H1 (cell line): ENCODE data around the gene IL1RL1. TPM values are rescaled to one million over a fixed set of nuclear protein-coding genes. Genes with fewer than 3 reads are reported as not detected.

ENCODE experiments used
- CTCF ChIA-PET: fragments of 300-600 bp; sonication (Branson Sonifier 250); formaldehyde crosslinking; loops from one replicate; lab custom pipeline; 2021; ENCODE audit not compliant: partially characterized antibody; lab: Charles Lee
- POLR2A ChIA-PET: fragments of 300-600 bp; sonication (Branson Sonifier 250); formaldehyde crosslinking; loops from one replicate; lab custom pipeline; 2021; ENCODE audit warnings: inconsistent platforms; ENCODE audit not compliant: partially characterized antibody; lab: Charles Lee
- DNase-seq, 2 experiments: peaks; one replicate each; pipeline versions ENCODE4 v3.0.0 to v3.0.0-alpha.2; 2010 to 2022; ENCODE audit warnings: low spot score in 2 of 2, low read depth in 1 of 2, mixed read lengths in 1 of 2
- FAIRE-seq: peaks from 2 replicates; lab custom pipeline; 2011; peaks lifted over from hg19 to GRCh38; lab: Jason Lieb, UNC
- H2AFZ ChIP-seq: 2 replicates; pipeline ENCODE4 v1.8.1; 2012; ENCODE audit warnings: low read length, inconsistent platforms
- H2AK5ac ChIP-seq: 2 replicates; pipeline ENCODE4 v1.6.1; 2013; ENCODE audit warnings: low read depth, low read length
- H2BK120ac ChIP-seq: replicated peaks from 2 replicates; pipeline ENCODE3; 2013; ENCODE audit warnings: low read depth, low read length, inconsistent platforms
- H2BK12ac ChIP-seq: 2 replicates; pipeline ENCODE4 v1.6.1; 2013; ENCODE audit warnings: low read depth, low read length
- H2BK15ac ChIP-seq: 2 replicates; pipeline ENCODE4 v1.6.1; 2013; ENCODE audit warnings: low read length
- H2BK20ac ChIP-seq: 2 replicates; pipeline ENCODE4 v1.6.1; 2013; ENCODE audit warnings: low read length
- H2BK5ac ChIP-seq: 2 replicates; pipeline ENCODE4 v1.6.1; 2013; ENCODE audit warnings: low read depth, low read length
- H3K14ac ChIP-seq: 2 replicates; pipeline ENCODE4 v1.6.1; 2013; ENCODE audit warnings: inconsistent platforms; ENCODE audit not compliant: insufficient read length
- H3K18ac ChIP-seq: 2 replicates; pipeline ENCODE4 v1.6.1; 2013; ENCODE audit warnings: low read length; ENCODE audit errors: extremely low read depth
- H3K23ac ChIP-seq: 2 replicates; pipeline ENCODE4 v1.6.1; 2013; ENCODE audit warnings: inconsistent platforms; ENCODE audit not compliant: insufficient read length
- H3K23me2 ChIP-seq: 2 replicates; pipeline ENCODE4 v1.6.1; 2013; ENCODE audit warnings: low read depth, low read length
- H3K27ac ChIP-seq: 2 replicates; pipeline ENCODE4 v1.6.1; 2011; ENCODE audit warnings: low read depth, low read length, inconsistent platforms
- H3K27me3 ChIP-seq, 4 experiments: replicated peaks in 1 of 4; 1 replicate in 1 of 4; 2 replicates in 3 of 4; pipeline versions ENCODE4 v1.6.1 to v1.8.1; 2011 to 2013; ENCODE audit warnings: low read length in 3 of 4, mild to moderate bottlenecking in 3 of 4, inconsistent platforms in 2 of 4, mixed read lengths in 2 of 4, moderate library complexity in 1 of 4; ENCODE audit not compliant: control insufficient read depth in 3 of 4, insufficient read depth in 3 of 4; ENCODE audit errors: extremely low read depth in 1 of 4
- H3K36me3 ChIP-seq, 4 experiments: 2 replicates each; pipeline versions ENCODE4 v1.6.1 to v1.8.1; 2011 to 2013; ENCODE audit warnings: mild to moderate bottlenecking in 4 of 4, low read length in 3 of 4, moderate library complexity in 2 of 4, control low read depth in 1 of 4, inconsistent platforms in 1 of 4; ENCODE audit not compliant: insufficient read depth in 4 of 4, control insufficient read depth in 2 of 4
- H3K4ac ChIP-seq: replicated peaks from 2 replicates; pipeline ENCODE3; 2013; ENCODE audit warnings: low read length, low read depth, mixed read lengths, inconsistent platforms; ENCODE audit not compliant: insufficient read length
- H3K4me1 ChIP-seq, 4 experiments: replicated peaks in 1 of 4; 1 replicate in 1 of 4; 2 replicates in 3 of 4; pipeline versions ENCODE4 v1.6.1 to v1.8.1; 2011 to 2013; ENCODE audit warnings: low read length in 3 of 4, inconsistent platforms in 2 of 4, mixed read lengths in 1 of 4; ENCODE audit not compliant: insufficient read depth in 4 of 4, control insufficient read depth in 3 of 4
- H3K4me2 ChIP-seq, 2 experiments: 2 replicates each; pipeline versions ENCODE4 v1.6.1 to v1.8.1; 2011 to 2013; ENCODE audit warnings: low read depth in 2 of 2, low read length in 2 of 2, control low read depth in 1 of 2, inconsistent platforms in 1 of 2, mild to moderate bottlenecking in 1 of 2; ENCODE audit not compliant: insufficient read depth in 1 of 2
- H3K4me3 ChIP-seq, 4 experiments: fragments of 200-600, 300-600 bp in 1 of 4; sonication (generic), shearing (Covaris generic), sonication (Bioruptor Twin) in 1 of 4; 2 replicates each; pipeline versions ENCODE4 v1.5.1 to v1.8.1; 2011 to 2016; ENCODE audit warnings: low read length in 4 of 4, low read depth in 3 of 4, control low read depth in 2 of 4, inconsistent platforms in 2 of 4, mild to moderate bottlenecking in 2 of 4, mixed read lengths in 1 of 4, moderate library complexity in 1 of 4; ENCODE audit not compliant: insufficient read depth in 2 of 4; ENCODE audit errors: extremely low read depth in 1 of 4
- H3K56ac ChIP-seq: replicated peaks from 2 replicates; pipeline ENCODE3; 2013; ENCODE audit warnings: low read depth, mild to moderate bottlenecking, mixed read lengths, low read length, inconsistent platforms; ENCODE audit not compliant: insufficient read length
- H3K79me1 ChIP-seq: 2 replicates; pipeline ENCODE4 v1.6.1; 2013; ENCODE audit warnings: low read depth, low read length, control low read depth
- H3K79me2 ChIP-seq, 2 experiments: 2 replicates each; pipeline versions ENCODE4 v1.6.1 to v1.8.1; 2012 to 2013; ENCODE audit warnings: low read length in 2 of 2, mild to moderate bottlenecking in 2 of 2, inconsistent platforms in 1 of 2; ENCODE audit not compliant: insufficient read depth in 2 of 2, control insufficient read depth in 1 of 2
- H3K9ac ChIP-seq, 4 experiments: replicated peaks in 1 of 4; 1 replicate in 1 of 4; 2 replicates in 3 of 4; pipeline versions ENCODE4 v1.6.1 to v1.8.1; 2011 to 2013; ENCODE audit warnings: low read depth in 3 of 4, low read length in 3 of 4, control low read depth in 2 of 4, mild to moderate bottlenecking in 2 of 4, moderate library complexity in 2 of 4, inconsistent platforms in 1 of 4; ENCODE audit errors: extremely low read depth in 1 of 4
- H3K9me3 ChIP-seq, 2 experiments: 2 replicates each; pipeline versions ENCODE4 v1.6.1 to v1.8.1; 2012 to 2013; ENCODE audit warnings: mild to moderate bottlenecking in 2 of 2, moderate library complexity in 2 of 2, control low read depth in 1 of 2, inconsistent platforms in 1 of 2, low read depth in 1 of 2, low read length in 1 of 2, mixed read lengths in 1 of 2; ENCODE audit not compliant: insufficient read depth in 2 of 2
- H4K20me1 ChIP-seq, 2 experiments: replicated peaks in 1 of 2; 2 replicates each; pipeline versions ENCODE3 to v1.8.1; 2011 to 2013; ENCODE audit warnings: inconsistent platforms in 2 of 2, low read length in 2 of 2, mild to moderate bottlenecking in 1 of 2; ENCODE audit not compliant: insufficient read depth in 2 of 2, control insufficient read depth in 1 of 2
- H4K5ac ChIP-seq: 2 replicates; pipeline ENCODE4 v1.6.1; 2013; ENCODE audit warnings: low read length, low read depth, mixed read lengths, inconsistent platforms; ENCODE audit not compliant: insufficient read length
- H4K8ac ChIP-seq: 2 replicates; pipeline ENCODE4 v1.8.0; 2013; ENCODE audit warnings: mild to moderate bottlenecking, moderate library complexity, low read length, inconsistent platforms; ENCODE audit not compliant: insufficient read depth; ENCODE audit errors: extremely low read depth
- H4K91ac ChIP-seq: replicated peaks from 2 replicates; pipeline ENCODE3; 2013; ENCODE audit warnings: low read length, mixed read lengths, inconsistent platforms; ENCODE audit not compliant: insufficient read length
- CBX8 ChIP-seq: fragments of 300-800, 300-1000 bp; sonication (generic); IDR thresholded peaks from 2 replicates; pipeline ENCODE4 v1.7.1; 2016; ENCODE audit warnings: low read depth, low read length, borderline replicate concordance
- EP300 ChIP-seq, 2 experiments: IDR thresholded peaks; 1 replicate in 1 of 2; 2 replicates in 1 of 2; pipeline ENCODE4 v1.6.1; 2011 to 2012; ENCODE audit warnings: low read depth in 2 of 2, low read length in 2 of 2, mild to moderate bottlenecking in 2 of 2, borderline replicate concordance in 1 of 2, inconsistent platforms in 1 of 2, moderate library complexity in 1 of 2
- GABPA ChIP-seq: IDR thresholded peaks from 2 replicates; pipeline ENCODE4 v1.6.1; 2011; ENCODE audit warnings: mild to moderate bottlenecking, low read length, moderate library complexity, borderline replicate concordance; ENCODE audit not compliant: insufficient read depth
- HDAC6 ChIP-seq: IDR thresholded peaks from one replicate; pipeline ENCODE4 v1.7.1; 2012; ENCODE audit warnings: low read depth, mild to moderate bottlenecking, inconsistent platforms, low read length, moderate library complexity
- JUN ChIP-seq: IDR thresholded peaks from 2 replicates; pipeline ENCODE4 v1.6.1; 2011; ENCODE audit warnings: low read depth, mild to moderate bottlenecking, improper control_type of control experiment, low read length
- JUND ChIP-seq: IDR thresholded peaks from 2 replicates; pipeline ENCODE4 v1.6.1; 2011; ENCODE audit warnings: mild to moderate bottlenecking, improper control_type of control experiment, low read length
- KDM4A ChIP-seq: IDR thresholded peaks from one replicate; pipeline ENCODE4 v1.7.1; 2012; ENCODE audit warnings: low read depth, mild to moderate bottlenecking, moderate library complexity, low read length, inconsistent platforms; ENCODE audit not compliant: severe bottlenecking
- MAFK ChIP-seq: IDR thresholded peaks from 2 replicates; pipeline ENCODE4 v1.6.1; 2012; ENCODE audit warnings: low read depth, mild to moderate bottlenecking, improper control_type of control experiment, low read length
- POLR2AphosphoS5 ChIP-seq: IDR thresholded peaks from 2 replicates; pipeline ENCODE4 v1.6.1; 2011; ENCODE audit warnings: low read depth, low read length
- POU5F1 ChIP-seq: IDR thresholded peaks from 2 replicates; pipeline ENCODE4 v1.6.1; 2011; ENCODE audit warnings: low read depth, mild to moderate bottlenecking, low read length, moderate library complexity
- RFX5 ChIP-seq: IDR thresholded peaks from 2 replicates; pipeline ENCODE4 v1.6.1; 2011; ENCODE audit warnings: low read depth, low read length, improper control_type of control experiment, borderline replicate concordance
- TBP ChIP-seq: IDR thresholded peaks from 2 replicates; pipeline ENCODE4 v1.6.1; 2011; ENCODE audit warnings: low read depth, low read length, improper control_type of control experiment
- YY1 ChIP-seq: IDR thresholded peaks from 2 replicates; pipeline ENCODE4 v1.6.1; 2011; ENCODE audit warnings: low read depth, mild to moderate bottlenecking, low read length
- WGBS, 2 experiments: shearing (Covaris generic) in 1 of 2; methylation state at CpG; one replicate each; pipeline versions ENCODE4 v1.1.6 to v1.1.7; 2013 to 2015; ENCODE audit warnings: low lambda C conversion rate in 2 of 2, mixed read lengths in 2 of 2, inconsistent platforms in 1 of 2, low coverage in 1 of 2, missing lambda C conversion rate in 1 of 2; ENCODE audit not compliant: insufficient replicate concordance in 2 of 2, insufficient coverage in 1 of 2, insufficient read length in 1 of 2; ENCODE audit errors: extremely low coverage in 1 of 2, missing lambda C conversion rate in 1 of 2; 5-methylcytosine and 5-hydroxymethylcytosine counted together
- polyA plus RNA-seq, 7 experiments: library from polyadenylated mRNA; depleted of rRNA in 3 of 7; stranded (reverse) in 5 of 7; unstranded in 2 of 7; fragments of >200 nt in 5 of 7; fragments of 200-250 nt in 2 of 7; gene quantifications; 1 replicate in 5 of 7; 2 replicates in 1 of 7; 4 replicates in 1 of 7; pipeline versions ENCODE4 v1.2.1 to v1.2.3, GENCODE V29; 2011 to 2013; ENCODE audit warnings: missing spikeins in 2 of 7, mixed read lengths in 2 of 7
- total RNA-seq: library from RNA; stranded (reverse); fragmentation: NEBNext Ultra II Directional; extraction: Animal tissue kit (Norgen Biotek cat#: 25700); gene quantifications from 2 replicates; pipeline ENCODE4 v1.2.1, GENCODE V29; 2021
- TF ChIP-seq, protein P1 (sequence below): IDR thresholded peaks from 2 replicates; pipeline ENCODE4 v1.6.1; 2012; ENCODE audit warnings: low read length, inconsistent platforms

IL1RL1 gene
- total and polyA plus RNA-seq, 2 of the 8 experiments (the other 6 are each of a cell fraction or from before 2014, with no cell fraction given): not detected

- no peak overlapping the region for H3K56ac ChIP-seq
- no peak overlapping the region for H2BK20ac ChIP-seq
- no peak for TF ChIP-seq KDM4A
- TF ChIP-seq EP300 (IDR thresholded peaks at IDR 0.05; ENCODE audit: borderline replicate concordance in 1 of 2, low read depth in 2 of 2, low read length in 2 of 2): no peak
- no peak for TF ChIP-seq GABPA
- no peak for TF ChIP-seq POLR2AphosphoS5
- no peak for TF ChIP-seq JUN
- TF ChIP-seq, protein P1, sequence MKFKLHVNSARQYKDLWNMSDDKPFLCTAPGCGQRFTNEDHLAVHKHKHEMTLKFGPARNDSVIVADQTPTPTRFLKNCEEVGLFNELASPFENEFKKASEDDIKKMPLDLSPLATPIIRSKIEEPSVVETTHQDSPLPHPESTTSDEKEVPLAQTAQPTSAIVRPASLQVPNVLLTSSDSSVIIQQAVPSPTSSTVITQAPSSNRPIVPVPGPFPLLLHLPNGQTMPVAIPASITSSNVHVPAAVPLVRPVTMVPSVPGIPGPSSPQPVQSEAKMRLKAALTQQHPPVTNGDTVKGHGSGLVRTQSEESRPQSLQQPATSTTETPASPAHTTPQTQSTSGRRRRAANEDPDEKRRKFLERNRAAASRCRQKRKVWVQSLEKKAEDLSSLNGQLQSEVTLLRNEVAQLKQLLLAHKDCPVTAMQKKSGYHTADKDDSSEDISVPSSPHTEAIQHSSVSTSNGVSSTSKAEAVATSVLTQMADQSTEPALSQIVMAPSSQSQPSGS: no peak
- no peak for TF ChIP-seq HDAC6
- no peak for TF ChIP-seq POU5F1
- no peak for TF ChIP-seq TBP
- no peak for TF ChIP-seq YY1
- TF ChIP-seq MAFK: no peak
- no peak for TF ChIP-seq RFX5
- no peak for TF ChIP-seq JUND
- TF ChIP-seq CBX8: no peak
These were observed 58.5 kb downstream of the IL1RL1 start for GRCh38 chr2:102369866-102370265.

More at GRCh38 chr2:102369866-102370265, 58.5 kb downstream of the IL1RL1 start:
- no peak overlapping the region for H3K4me3 ChIP-seq
- no peak overlapping the region for H3K23ac ChIP-seq
- no peak overlapping the region for H2BK5ac ChIP-seq
- FAIRE-seq (no peak), DNase-seq (no peak)
- H2BK15ac ChIP-seq: no peak overlapping the region
- no peaks in the 10 kb centered on the region for H3K79me1 ChIP-seq
- H3K36me3 ChIP-seq: no peaks in the 10 kb centered on the region
- H2BK12ac ChIP-seq: no peak overlapping the region
- H3K79me2 ChIP-seq: no peaks in the 10 kb centered on the region
- no peak overlapping the region for H4K91ac ChIP-seq
- ChIA-PET CTCF (no interaction called here), POLR2A (no interaction called here)
- H3K23me2 ChIP-seq: no peaks in the 10 kb centered on the region
- no peak overlapping the region for H3K4ac ChIP-seq
- H2BK120ac ChIP-seq: no peak overlapping the region
- H3K4me1 ChIP-seq: no peaks in the 10 kb centered on the region
- WGBS, 2 experiments: 90% methylated on average over 1 of the region's 1 CpG; no CpG with 5 or more reads in 1 of the 2 experiments
- H2AFZ ChIP-seq: no peak overlapping the region
- H4K20me1 ChIP-seq: no peaks in the 10 kb centered on the region
- H3K18ac ChIP-seq: no peak overlapping the region
- H4K5ac ChIP-seq: no peak overlapping the region
- H3K27ac ChIP-seq: no peak overlapping the region
- peaks cover 26 to 31% of the 10 kb centered on the region in 2 experiments for H3K9me3 ChIP-seq
- no peak overlapping the region for H4K8ac ChIP-seq
- H2AK5ac ChIP-seq: peak overlapping the region; percentile 65; the same call in 1 of the 2 replicates
- H3K9ac ChIP-seq: no peak overlapping the region
- H3K4me2 ChIP-seq: no peak overlapping the region
- no peaks in the 10 kb centered on the region for H3K27me3 ChIP-seq
- no peak overlapping the region for H3K14ac ChIP-seq
